GM10248 (cell line): Measurements from ENCODE around the gene KCNC3.

Source experiments
- CTCF ChIA-PET: fragments of 300-600 bp; sonication (Branson Sonifier 250); formaldehyde crosslinking; extraction: SDS; loops from one replicate; lab custom pipeline; 2021; ENCODE audit warnings: antibody characterized with exemption; lab: Yijun Ruan, JAX
- POLR2A ChIA-PET: fragments of 350-650 bp; sonication (Branson Sonifier 250); formaldehyde crosslinking; extraction: SDS; loops from one replicate; lab custom pipeline; 2020; ENCODE audit warnings: antibody characterized with exemption; lab: Yijun Ruan, JAX
- DNase-seq: peaks from one replicate; pipeline ENCODE4 v3.0.0; 2012; ENCODE audit errors: extremely low spot score
- TF ChIP-seq, protein P1 (sequence below): IDR thresholded peaks from 2 replicates; pipeline ENCODE4 v1.5.1; 2012; ENCODE audit warnings: mild to moderate bottlenecking, low read depth; ENCODE audit errors: extremely low read depth, missing control alignments, control extremely low read depth

KCNC3 gene

DNA sequence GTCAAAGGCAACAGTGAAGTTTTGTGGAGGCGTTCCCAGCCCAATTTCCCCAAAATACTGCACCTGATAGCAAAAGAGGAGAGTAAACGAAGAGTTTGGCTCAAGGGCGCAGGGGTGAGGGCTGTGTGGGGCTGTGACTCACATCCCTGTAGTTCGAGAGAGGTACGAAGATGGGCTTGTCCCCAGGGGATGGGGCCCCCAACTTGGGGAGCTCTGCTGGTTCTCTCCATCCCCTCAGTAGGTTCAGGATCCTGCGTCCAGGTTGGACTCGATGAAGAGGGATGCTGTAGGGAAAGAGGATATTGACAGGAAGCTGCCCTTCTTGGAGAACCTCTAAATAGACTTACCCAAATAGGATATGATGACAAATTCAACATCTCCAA lies 32.8 kb upstream of the KCNC3 start:
- DNase-seq: no peak
- ChIA-PET POLR2A (no interaction called here), CTCF (no interaction called here)
- TF ChIP-seq, protein P1, sequence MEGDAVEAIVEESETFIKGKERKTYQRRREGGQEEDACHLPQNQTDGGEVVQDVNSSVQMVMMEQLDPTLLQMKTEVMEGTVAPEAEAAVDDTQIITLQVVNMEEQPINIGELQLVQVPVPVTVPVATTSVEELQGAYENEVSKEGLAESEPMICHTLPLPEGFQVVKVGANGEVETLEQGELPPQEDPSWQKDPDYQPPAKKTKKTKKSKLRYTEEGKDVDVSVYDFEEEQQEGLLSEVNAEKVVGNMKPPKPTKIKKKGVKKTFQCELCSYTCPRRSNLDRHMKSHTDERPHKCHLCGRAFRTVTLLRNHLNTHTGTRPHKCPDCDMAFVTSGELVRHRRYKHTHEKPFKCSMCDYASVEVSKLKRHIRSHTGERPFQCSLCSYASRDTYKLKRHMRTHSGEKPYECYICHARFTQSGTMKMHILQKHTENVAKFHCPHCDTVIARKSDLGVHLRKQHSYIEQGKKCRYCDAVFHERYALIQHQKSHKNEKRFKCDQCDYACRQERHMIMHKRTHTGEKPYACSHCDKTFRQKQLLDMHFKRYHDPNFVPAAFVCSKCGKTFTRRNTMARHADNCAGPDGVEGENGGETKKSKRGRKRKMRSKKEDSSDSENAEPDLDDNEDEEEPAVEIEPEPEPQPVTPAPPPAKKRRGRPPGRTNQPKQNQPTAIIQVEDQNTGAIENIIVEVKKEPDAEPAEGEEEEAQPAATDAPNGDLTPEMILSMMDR: no peak

DNA sequence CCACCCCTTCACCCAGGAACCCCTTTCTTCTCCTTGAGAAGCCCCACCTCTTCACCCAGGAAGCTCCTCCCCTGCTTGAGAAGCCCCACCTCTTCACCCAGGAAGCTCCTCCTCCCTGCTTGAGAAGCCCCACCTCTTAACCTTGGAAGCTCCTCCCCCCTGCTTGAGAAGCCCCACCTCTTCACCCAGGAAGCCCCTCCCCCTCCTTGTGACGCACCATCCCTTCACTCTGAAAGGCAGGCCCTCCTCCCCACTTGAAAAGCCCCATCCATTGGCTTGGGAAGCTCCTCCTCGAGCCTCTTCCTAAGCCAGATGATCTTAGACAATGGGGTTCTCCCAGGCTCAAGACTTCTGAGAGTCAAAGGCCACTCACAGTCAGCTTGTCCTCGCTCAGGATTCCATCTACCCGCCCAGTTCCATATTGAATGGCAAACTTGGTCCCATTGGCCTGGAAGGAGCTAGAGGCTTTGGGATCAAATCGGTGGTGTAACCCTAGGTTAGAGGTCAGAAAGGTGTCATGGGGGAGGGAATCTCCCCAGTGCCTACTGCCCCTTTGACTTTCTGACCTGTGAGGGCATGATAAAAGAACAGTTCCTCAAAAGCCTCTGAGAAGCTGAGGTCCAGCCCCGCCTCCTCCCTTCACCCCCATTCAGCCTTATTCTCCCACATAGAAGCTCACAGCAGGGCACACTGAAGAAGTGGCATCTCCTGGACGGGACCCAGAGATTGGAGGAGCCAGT lies 32.3 kb upstream of the KCNC3 start:
- CTCF ChIA-PET: interaction anchor here (0.9 kb wide), 1 partner anchor 99 kb away, joined by 3 read pairs; no protein-coding TSS in a partner anchor
- TF ChIP-seq, protein P1: no peak
- POLR2A ChIA-PET: no interaction called here
- DNase-seq: no peak

DNA sequence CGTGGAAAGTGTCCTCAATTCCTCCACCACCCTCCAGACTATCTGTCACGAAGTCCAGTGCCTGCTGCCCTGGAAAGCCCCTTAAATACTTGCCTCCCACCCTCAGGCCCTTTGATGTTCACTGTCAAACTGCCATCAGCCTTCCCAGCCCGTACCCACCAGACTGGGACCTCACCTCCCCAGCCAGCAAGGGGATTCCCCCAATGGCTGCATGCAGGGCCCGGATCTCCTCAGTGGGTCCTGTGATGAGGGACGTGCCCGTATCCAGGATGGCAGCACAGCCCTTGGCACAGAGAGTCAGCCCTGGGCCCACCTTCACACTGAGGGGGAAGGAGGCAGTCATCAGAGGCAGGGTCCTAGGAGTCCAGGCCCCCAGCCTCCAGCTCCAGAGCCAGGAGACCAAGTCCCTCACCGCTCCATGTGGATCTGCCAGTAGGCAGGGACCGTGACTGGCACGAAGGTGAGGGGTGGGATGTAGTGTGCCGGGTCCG lies 30.2 kb upstream of the KCNC3 start:
- DNase-seq: no peak
- CTCF ChIA-PET: interaction anchor here (0.9 to 3.4 kb wide), 5 partner anchors 9 to 736 kb away, joined by 3 to 29 read pairs (median 5); no protein-coding TSS in a partner anchor
- TF ChIP-seq, protein P1: no peak
- POLR2A ChIA-PET: no interaction called here

DNA sequence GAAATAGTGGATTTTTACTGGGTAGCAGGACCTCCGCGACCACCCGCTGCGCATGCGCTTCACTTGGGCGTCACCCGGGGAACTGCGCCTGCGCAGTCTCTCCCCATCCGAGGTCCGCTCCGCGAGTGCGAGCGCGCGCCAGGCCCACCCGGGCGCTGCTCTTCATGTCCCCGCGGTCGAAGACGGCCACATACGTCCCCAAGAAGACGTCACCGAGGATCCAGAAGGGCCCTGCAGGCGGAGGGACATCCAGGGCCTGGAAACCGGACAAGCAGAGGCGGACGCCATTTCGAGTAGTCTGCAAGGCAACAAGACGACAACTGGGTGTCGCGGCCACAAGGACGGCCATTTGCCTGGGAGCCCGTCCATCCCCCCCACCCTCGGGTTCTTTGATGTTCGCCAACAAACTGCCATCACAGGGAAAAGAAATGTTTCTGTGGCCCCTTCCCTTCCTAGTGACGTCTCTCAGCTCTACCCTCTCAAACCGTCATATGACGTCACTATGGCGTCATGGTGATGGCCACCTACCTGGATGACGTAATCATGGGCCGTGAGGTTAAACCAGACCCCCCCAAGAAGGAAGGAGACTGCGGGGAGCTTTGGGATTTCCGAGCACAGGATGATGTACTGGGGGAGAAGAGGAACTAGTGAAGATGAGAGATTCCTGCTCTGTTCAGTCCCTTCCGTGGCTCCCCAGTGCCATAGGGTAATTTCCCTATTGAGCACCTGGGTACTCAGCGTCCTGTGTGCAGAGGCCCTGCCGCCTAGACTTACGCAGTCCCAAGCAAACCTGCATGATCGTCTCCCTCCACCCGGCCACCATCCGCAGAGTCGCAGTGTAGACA lies 29.5 kb upstream of the KCNC3 start:
- TF ChIP-seq, protein P1: no peak
- CTCF ChIA-PET: interaction anchor here (0.9 to 3.4 kb wide), 9 partner anchors 8 to 737 kb away, joined by 3 to 29 read pairs (median 5); partner anchors contain the start of gene POLD1
- POLR2A ChIA-PET: interaction anchor here (0.5 kb wide), 1 partner anchor 16 kb away, joined by 5 read pairs; no protein-coding TSS in a partner anchor
- DNase-seq: peak; percentile 91

DNA sequence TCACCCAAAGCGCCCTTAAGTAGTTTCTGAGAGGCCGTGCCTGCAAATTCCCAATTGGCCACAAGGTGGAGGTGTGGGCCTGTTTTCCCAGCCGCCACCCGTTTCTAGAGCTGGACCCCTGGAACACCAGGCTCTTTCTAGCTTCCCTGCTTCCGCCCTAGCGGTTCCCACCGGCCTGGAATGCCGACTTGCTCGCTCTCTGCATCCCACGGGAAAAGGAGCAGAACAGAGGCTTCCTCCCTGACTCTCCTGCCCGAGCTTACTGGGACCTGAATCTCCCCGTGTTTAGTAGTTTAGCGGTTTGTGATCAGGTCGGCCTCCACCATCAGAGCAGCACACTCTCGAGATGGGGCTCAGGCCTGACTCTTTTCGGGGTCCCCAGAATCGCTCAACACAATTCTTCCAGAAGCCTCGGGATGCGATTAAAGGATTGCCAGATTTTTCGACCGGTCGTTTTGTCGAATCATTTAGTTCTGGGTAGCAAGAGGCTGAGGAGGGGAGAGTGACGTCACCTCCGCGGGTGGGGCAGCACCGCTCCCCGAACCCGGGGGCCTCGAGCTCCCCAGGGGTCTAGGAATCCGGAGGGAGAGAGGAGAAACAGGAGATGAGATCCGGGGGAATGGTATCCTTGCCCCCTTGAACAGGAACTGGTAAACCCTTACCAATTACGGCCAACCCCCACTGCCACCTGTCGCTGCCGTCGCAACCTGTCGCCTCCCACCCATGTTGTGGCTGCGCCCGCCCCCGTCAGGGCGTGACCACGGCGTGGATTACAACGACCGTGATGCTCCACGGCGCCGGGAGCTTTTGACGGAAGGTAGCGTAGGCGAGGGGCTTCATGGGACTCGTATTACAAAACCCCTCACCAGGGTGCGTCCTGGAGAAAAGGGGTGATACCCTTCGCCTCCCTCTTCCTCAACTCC lies 28.3 kb upstream of the KCNC3 start:
- ChIA-PET POLR2A (interaction anchor here (0.6 to 1.4 kb wide), 3 partner anchors 16 to 103 kb away, joined by 3 to 6 read pairs (median 3); partner anchors contain the start of gene KCNC3), CTCF (interaction anchor here (0.6 to 3.4 kb wide), 46 partner anchors 8 to 564 kb away, joined by 3 to 29 read pairs (median 4); partner anchors contain the start of genes GARIN5A, KCNC3, NAPSA and NR1H2)
- peak; percentile 70 for DNase-seq
- TF ChIP-seq, protein P1: peak; percentile 70
